Heart left ventricle (tissue), 16 donors: ENCODE data around the gene NR0B2. TPM values are rescaled to one million over a fixed set of nuclear protein-coding genes. Genes with fewer than 3 reads are reported as not detected.

Experiments
- ATAC-seq, 4 donors: fragments of 200-7000 bp; cut with Tn5 transposase; one replicate each; pipeline ENCODE4 v1.9.1; 2020 to 2022; ENCODE audit warnings: moderate library complexity in 4 of 4, mild to moderate bottlenecking in 3 of 4, moderate number of reproducible peaks in 1 of 4
- DNase-seq, 5 donors: peaks; one replicate each; pipeline ENCODE4 v3.0.0-alpha.2; 2020
- H3K27ac ChIP-seq, 12 donors: fragments of 200-600 bp; sonication (generic) in 4 of 12; one replicate each; pipeline versions ENCODE4 v1.5.0 to v1.8.0; 2016 to 2022; ENCODE audit warnings: mild to moderate bottlenecking in 2 of 12
- H3K27me3 ChIP-seq, 9 donors: fragments of 200-600 bp; sonication (generic) in 2 of 9; one replicate each; pipeline versions ENCODE4 v1.5.1 to v1.8.0; 2016 to 2022; ENCODE audit warnings: mild to moderate bottlenecking in 3 of 9
- H3K36me3 ChIP-seq, 9 donors: fragments of 200-600 bp; sonication (generic) in 2 of 9; one replicate each; pipeline versions ENCODE4 v1.5.0 to v1.8.0; 2018 to 2022; ENCODE audit warnings: mild to moderate bottlenecking in 2 of 9
- H3K4me1 ChIP-seq, 12 donors: fragments of 200-600 bp; sonication (generic) in 4 of 12; one replicate each; pipeline versions ENCODE4 v1.5.0 to v1.8.0; 2016 to 2022; ENCODE audit warnings: mild to moderate bottlenecking in 3 of 12
- H3K4me3 ChIP-seq, 12 donors: fragments of 200-600 bp; sonication (generic) in 4 of 12; one replicate each; pipeline versions ENCODE4 v1.5.0 to v1.8.0; 2017 to 2022; ENCODE audit warnings: mild to moderate bottlenecking in 9 of 12, moderate library complexity in 4 of 12
- H3K9me3 ChIP-seq, 12 donors: fragments of 200-600 bp; sonication (generic) in 4 of 12; one replicate each; pipeline versions ENCODE4 v1.5.0 to v1.8.0; 2016 to 2022; ENCODE audit warnings: mild to moderate bottlenecking in 1 of 12
- CTCF ChIP-seq, 12 donors: fragments of 200-600 bp; sonication (generic) in 4 of 12; IDR thresholded peaks; one replicate each; pipeline versions ENCODE4 v1.5.0 to v1.8.0; 2018 to 2022; ENCODE audit warnings: antibody characterized with exemption in 12 of 12, mild to moderate bottlenecking in 5 of 12
- POLR2A ChIP-seq, 2 donors: fragments of 450-650 bp; IDR thresholded peaks; one replicate each; pipeline ENCODE4 v1.6.1; 2017; ENCODE audit warnings: antibody characterized with exemption in 2 of 2, mild to moderate bottlenecking in 2 of 2, moderate library complexity in 2 of 2
- WGBS, 4 donors: extraction: QIAGEN DNeasy Blood & Tissue Kit in 2 of 4; methylation state at CpG; one replicate each; pipeline versions ENCODE4 v1.1.5 to v1.1.7; 2013 to 2018; 5-methylcytosine and 5-hydroxymethylcytosine counted together
- intact Hi-C, 10 donors: fragments of 100-400 bp; cut with DNase I; formaldehyde crosslinking; loops; one replicate each; pipeline versions ENCODE4 v1.11.1 to v1.14.2; 2022
- polyA plus RNA-seq, 2 donors: library from polyadenylated mRNA; stranded (reverse); fragments of 200-250 nt; gene quantifications; one replicate each; pipeline ENCODE4 v1.2.3, GENCODE V29; 2013
- total RNA-seq, 9 donors: library from RNA; depleted of rRNA in 2 of 9; stranded (reverse); fragments of >200 nt in 2 of 9; fragmentation: NEBNext Ultra II Directional in 3 of 9; extraction: Animal tissue kit (Norgen Biotek cat#: 25700) in 3 of 9; gene quantifications; one replicate each; pipeline versions ENCODE4 v1.1.0 to v1.2.4, GENCODE V29; 2016 to 2023
- donor health status: ischemic (EF 13 %, LVEDD 7.1; RV severe dilation, severe dysfunction).
- donor health status: healthy with polysubstance abuse.
- donor health status: DM: no; HTN: yes; CAD: no.
- donor health status: DM: no; HTN: no; CAD: no.
- donor health status: ischemic (EF 25% LVEDD 6.9; RV normal size, moderate dysfunction).
- donor health status: ischemic (EF 25% LVEDD 5.7; RV mildly dilated, moderate dysfunction).
- donor health status: healthy.
- donor health status: DM: yes; HTN: yes; CAD: no.
- donor health status: ischemic (EF 35%, LVEDD 5.7; RV mildly dilated, moderate dysfunction).
- donor health status: nonischemic (EF 11% LVEDD 7.7; RV severe dilation, severe dysfunction).
- donor health status: DM: yes; HTN: yes; CAD: no.
- donor health status: PGD.
- donor health status: ischemic (EF 29% LVEDD 5.4; RV normal size, mild dysfunction).
- donor health status: nonischemic (EF 23%, LVEDD 6.1; RV moderate dilation, normal function).

Gene NR0B2
- total and polyA plus RNA-seq, 11 donors = 2.0 to 19.2 (median 6.6) TPM

- no peak for ATAC-seq
- peak overlapping the region in 5 of 12 donors; percentile 51 to 66 (median 59) for H3K4me3 ChIP-seq
- H3K27ac ChIP-seq = no peak overlapping the region
- intact Hi-C loops = no loop called here
- WGBS, 4 donors = 89 to 92% (median 91%) methylated on average over 2 to 8 of the region's 8 CpGs
- H3K4me1 ChIP-seq = peaks cover 0 to 31% (median 3%) of the 10 kb centered on the region in 12 donors
- TF ChIP-seq POLR2A (IDR thresholded peaks at IDR 0.05) (no peak), CTCF (IDR thresholded peaks at IDR 0.05) (no peak)
- no peaks in the 10 kb centered on the region for H3K9me3 ChIP-seq
- no peaks in the 10 kb centered on the region for H3K27me3 ChIP-seq
- peaks cover 0 to 4% (median 0%) of the 10 kb centered on the region in 9 donors for H3K36me3 ChIP-seq
- no peak for DNase-seq
These were observed 2.2 kb downstream of the NR0B2 start for GRCh38 chr1:26911399-26912146.

GRCh38 chr1:26910343-26911160, 3.2 kb downstream of the NR0B2 start:
- H3K27me3 ChIP-seq = no peaks in the 10 kb centered on the region
- peaks cover 0 to 4% (median 0%) of the 10 kb centered on the region in 9 donors for H3K36me3 ChIP-seq
- TF ChIP-seq CTCF (IDR thresholded peaks at IDR 0.05) = no peak
- no peak for TF ChIP-seq POLR2A (IDR thresholded peaks at IDR 0.05)
- WGBS, 4 donors = 70 to 89% (median 74%) methylated on average over 4 of the region's 4 CpGs
- H3K27ac ChIP-seq = no peak overlapping the region
- no peak for DNase-seq
- intact Hi-C loops = no loop called here
- H3K4me3 ChIP-seq = no peak overlapping the region
- peaks cover 0 to 31% (median 3%) of the 10 kb centered on the region in 12 donors for H3K4me1 ChIP-seq
- ATAC-seq = no peak
- H3K9me3 ChIP-seq = no peaks in the 10 kb centered on the region

- Histone ChIP-seq H3K27me3 (no peaks in the 10 kb centered on the region), H3K27ac (no peak overlapping the region), H3K36me3 (peaks cover 0 to 4% (median 0%) of the 10 kb centered on the region in 9 donors), H3K4me1 (peaks cover 0 to 25% (median 2%) of the 10 kb centered on the region in 12 donors), H3K9me3 (no peaks in the 10 kb centered on the region), H3K4me3 (no peak overlapping the region)
- ATAC-seq = no peak
- TF ChIP-seq POLR2A (IDR thresholded peaks at IDR 0.05) (no peak), CTCF (IDR thresholded peaks at IDR 0.05) (no peak)
- 60 to 94% (median 77%) methylated on average over 3 of the region's 3 CpGs for WGBS, 4 donors
- intact Hi-C loops = no loop called here
- no peak for DNase-seq
These were observed 3.8 kb downstream of the NR0B2 start for GRCh38 chr1:26909951-26910342.
